ENCODE data around the gene CHRD.

Gene CHRD

GRCh38 chr3:184409331-184409926 is 29.6 kb downstream of the CHRD start:
- DNase-seq (ENCODE audit: insufficient read length, low spot score): no peak
- no peak for FAIRE-seq
- no peak for TF ChIP-seq SPI1 (IDR thresholded peaks at IDR 0.05; ENCODE audit: low read depth, low read length)
- no peak for TF ChIP-seq POLR2AphosphoS5 (IDR thresholded peaks at IDR 0.05; ENCODE audit: low read depth, low read length)
- TF ChIP-seq TAF1 (IDR thresholded peaks at IDR 0.05; ENCODE audit: low read depth, low read length): no peak
- no peak for TF ChIP-seq POLR2A (IDR thresholded peaks at IDR 0.05; ENCODE audit: low read depth, low read length)
- no peak for TF ChIP-seq PAX5 (IDR thresholded peaks at IDR 0.05; ENCODE audit: insufficient read depth, low read length, severe bottlenecking)
- TF ChIP-seq POU2F2 (IDR thresholded peaks at IDR 0.05; ENCODE audit: low read depth, low read length): no peak

- DNase-seq (ENCODE audit: insufficient read length, low spot score) (no peak), FAIRE-seq (no peak)
- no peak for TF ChIP-seq POU2F2 (IDR thresholded peaks at IDR 0.05; ENCODE audit: low read depth, low read length)
- TF ChIP-seq POLR2A (IDR thresholded peaks at IDR 0.05; ENCODE audit: low read depth, low read length): no peak
- no peak for TF ChIP-seq SPI1 (IDR thresholded peaks at IDR 0.05; ENCODE audit: low read depth, low read length)
- no peak for TF ChIP-seq POLR2AphosphoS5 (IDR thresholded peaks at IDR 0.05; ENCODE audit: low read depth, low read length)
- TF ChIP-seq TAF1 (IDR thresholded peaks at IDR 0.05; ENCODE audit: low read depth, low read length): no peak
- TF ChIP-seq PAX5 (IDR thresholded peaks at IDR 0.05; ENCODE audit: insufficient read depth, low read length, severe bottlenecking): no peak
Measured at GRCh38 chr3:184409946-184410500, 30.2 kb downstream of the CHRD start.

GRCh38 chr3:184414418-184415202 is 34.8 kb downstream of the CHRD start:
- DNase-seq (ENCODE audit: insufficient read length, low spot score) (no peak), FAIRE-seq (peak; percentile 94)
- TF ChIP-seq POLR2A (IDR thresholded peaks at IDR 0.05; ENCODE audit: low read depth, low read length) (no peak), POU2F2 (IDR thresholded peaks at IDR 0.05; ENCODE audit: low read depth, low read length) (no peak), POLR2AphosphoS5 (IDR thresholded peaks at IDR 0.05; ENCODE audit: low read depth, low read length) (no peak), PAX5 (IDR thresholded peaks at IDR 0.05; ENCODE audit: insufficient read depth, low read length, severe bottlenecking) (no peak), TAF1 (IDR thresholded peaks at IDR 0.05; ENCODE audit: low read depth, low read length) (no peak), SPI1 (IDR thresholded peaks at IDR 0.05; ENCODE audit: low read depth, low read length) (no peak)

- DNase-seq (ENCODE audit: insufficient read length, low spot score): no peak
- TF ChIP-seq POLR2A (IDR thresholded peaks at IDR 0.05; ENCODE audit: low read depth, low read length): no peak
- no peak for TF ChIP-seq TAF1 (IDR thresholded peaks at IDR 0.05; ENCODE audit: low read depth, low read length)
- no peak for TF ChIP-seq POU2F2 (IDR thresholded peaks at IDR 0.05; ENCODE audit: low read depth, low read length)
- no peak for TF ChIP-seq SPI1 (IDR thresholded peaks at IDR 0.05; ENCODE audit: low read depth, low read length)
- no peak for TF ChIP-seq PAX5 (IDR thresholded peaks at IDR 0.05; ENCODE audit: insufficient read depth, low read length, severe bottlenecking)
- TF ChIP-seq POLR2AphosphoS5 (IDR thresholded peaks at IDR 0.05; ENCODE audit: low read depth, low read length): no peak
- no peak for FAIRE-seq
Measured at GRCh38 chr3:184415203-184415490, 35.3 kb downstream of the CHRD start.

- FAIRE-seq (peak; percentile 96), DNase-seq (ENCODE audit: insufficient read length, low spot score) (peak; percentile 71)
- TF ChIP-seq POU2F2 (IDR thresholded peaks at IDR 0.05; ENCODE audit: low read depth, low read length): no peak
- TF ChIP-seq POLR2AphosphoS5 (IDR thresholded peaks at IDR 0.05; ENCODE audit: low read depth, low read length): no peak
- no peak for TF ChIP-seq PAX5 (IDR thresholded peaks at IDR 0.05; ENCODE audit: insufficient read depth, low read length, severe bottlenecking)
Measured at GRCh38 chr3:184417619-184418327, 37.9 kb downstream of the CHRD start.

- TF ChIP-seq POLR2A (IDR thresholded peaks at IDR 0.05; ENCODE audit: low read depth, low read length) (no peak), POU2F2 (IDR thresholded peaks at IDR 0.05; ENCODE audit: low read depth, low read length) (no peak), POLR2AphosphoS5 (IDR thresholded peaks at IDR 0.05; ENCODE audit: low read depth, low read length) (no peak), SPI1 (IDR thresholded peaks at IDR 0.05; ENCODE audit: low read depth, low read length) (no peak), PAX5 (IDR thresholded peaks at IDR 0.05; ENCODE audit: insufficient read depth, low read length, severe bottlenecking) (no peak), TAF1 (IDR thresholded peaks at IDR 0.05; ENCODE audit: low read depth, low read length) (no peak)
- no peak for FAIRE-seq
Measured at GRCh38 chr3:184419171-184419570, 39.3 kb downstream of the CHRD start.

GRCh38 chr3:184423561-184423960 is 43.7 kb downstream of the CHRD start:
- FAIRE-seq: no peak
- no peak for DNase-seq (ENCODE audit: insufficient read length, low spot score)
- TF ChIP-seq PAX5 (IDR thresholded peaks at IDR 0.05; ENCODE audit: insufficient read depth, low read length, severe bottlenecking) (no peak), POLR2AphosphoS5 (IDR thresholded peaks at IDR 0.05; ENCODE audit: low read depth, low read length) (no peak), SPI1 (IDR thresholded peaks at IDR 0.05; ENCODE audit: low read depth, low read length) (no peak), POLR2A (IDR thresholded peaks at IDR 0.05; ENCODE audit: low read depth, low read length) (no peak), TAF1 (IDR thresholded peaks at IDR 0.05; ENCODE audit: low read depth, low read length) (no peak), POU2F2 (IDR thresholded peaks at IDR 0.05; ENCODE audit: low read depth, low read length) (no peak)

More at GRCh38 chr3:184419171-184419570, 39.3 kb downstream of the CHRD start:
- DNase-seq (ENCODE audit: insufficient read length, low spot score): no peak

- FAIRE-seq (no peak), DNase-seq (ENCODE audit: insufficient read length, low spot score) (no peak)
- TF ChIP-seq POU2F2 (IDR thresholded peaks at IDR 0.05; ENCODE audit: low read depth, low read length): no peak
Measured at GRCh38 chr3:184426691-184427141, 46.9 kb downstream of the CHRD start.

GRCh38 chr3:184428561-184429175 is 48.8 kb downstream of the CHRD start:
- FAIRE-seq (no peak), DNase-seq (ENCODE audit: insufficient read length, low spot score) (no peak)
- TF ChIP-seq PAX5 (IDR thresholded peaks at IDR 0.05; ENCODE audit: insufficient read depth, low read length, severe bottlenecking): no peak
- no peak for TF ChIP-seq TAF1 (IDR thresholded peaks at IDR 0.05; ENCODE audit: low read depth, low read length)
- TF ChIP-seq SPI1 (IDR thresholded peaks at IDR 0.05; ENCODE audit: low read depth, low read length): no peak
- TF ChIP-seq POU2F2 (IDR thresholded peaks at IDR 0.05; ENCODE audit: low read depth, low read length): no peak
- no peak for TF ChIP-seq POLR2A (IDR thresholded peaks at IDR 0.05; ENCODE audit: low read depth, low read length)
- no peak for TF ChIP-seq POLR2AphosphoS5 (IDR thresholded peaks at IDR 0.05; ENCODE audit: low read depth, low read length)
